Breast epithelium (tissue), 4 donors: ENCODE measurements around the gene CLIC6. TPM values are rescaled to one million over a fixed set of nuclear protein-coding genes. Genes with fewer than 3 reads are reported as not detected.

Source experiments
- DNase-seq, 2 donors: peaks; one replicate each; pipeline ENCODE4 v3.0.0-alpha.2; 2019; ENCODE audit warnings: low spot score in 2 of 2
- H3K27ac ChIP-seq, 2 donors: fragments of 200-600 bp; sonication (generic) in 1 of 2; one replicate each; pipeline ENCODE4 v1.5.1; 2016 to 2019; ENCODE audit warnings: mild to moderate bottlenecking in 1 of 2
- H3K27me3 ChIP-seq, 2 donors: fragments of 200-600 bp; sonication (generic) in 1 of 2; one replicate each; pipeline versions ENCODE4 v1.5.1 to v1.6.0; 2017 to 2019; ENCODE audit warnings: control low read depth in 1 of 2, mild to moderate bottlenecking in 1 of 2
- H3K36me3 ChIP-seq: fragments of 200-600 bp; one replicate; pipeline ENCODE4 v1.5.1; 2019
- H3K4me1 ChIP-seq, 2 donors: fragments of 200-600 bp; sonication (generic); one replicate each; pipeline ENCODE4 v1.5.1; 2016 to 2019; ENCODE audit warnings: control low read depth in 1 of 2
- H3K4me3 ChIP-seq, 3 donors: fragments of 200-600 bp; sonication (generic); 1 replicate in 2 of 3; 2 replicates in 1 of 3; pipeline ENCODE4 v1.5.1; 2016 to 2019; ENCODE audit warnings: mild to moderate bottlenecking in 3 of 3, moderate library complexity in 2 of 3
- H3K9me3 ChIP-seq, 2 donors: fragments of 200-600 bp; sonication (generic) in 1 of 2; one replicate each; pipeline ENCODE4 v1.5.1; 2016 to 2019; ENCODE audit warnings: control low read depth in 1 of 2
- POLR2A ChIP-seq: fragments of 450-650 bp; IDR thresholded peaks from one replicate; pipeline ENCODE4 v1.6.1; 2016; ENCODE audit warnings: antibody characterized with exemption, mild to moderate bottlenecking, moderate library complexity
- POLR2AphosphoS5 ChIP-seq, 3 donors: sonication (generic); formaldehyde crosslinking; IDR thresholded peaks; one replicate each; pipeline ENCODE4 v1.6.1; 2017; ENCODE audit warnings: antibody characterized with exemption in 3 of 3
- intact Hi-C: fragments of 100-400 bp; cut with DNase I; formaldehyde crosslinking; loops from one replicate; pipeline ENCODE4 v1.15.1; 2023; ENCODE audit warnings: low total_unique reads
- total RNA-seq, 3 donors: library from RNA; depleted of rRNA; stranded (reverse); fragments of >200 nt; gene quantifications; one replicate each; pipeline ENCODE4 v1.1.0, GENCODE V29; 2016
- TF ChIP-seq, protein P1 (sequence below), 3 donors: fragments of 450-650 bp; IDR thresholded peaks; one replicate each; pipeline ENCODE4 v1.5.1; 2016 to 2017; ENCODE audit warnings: antibody characterized with exemption in 3 of 3, mild to moderate bottlenecking in 3 of 3, moderate library complexity in 3 of 3

CLIC6 gene
- total RNA-seq, 3 donors from 2014 or later: 10.0 to 34.1 (median 14.4) TPM

DNA sequence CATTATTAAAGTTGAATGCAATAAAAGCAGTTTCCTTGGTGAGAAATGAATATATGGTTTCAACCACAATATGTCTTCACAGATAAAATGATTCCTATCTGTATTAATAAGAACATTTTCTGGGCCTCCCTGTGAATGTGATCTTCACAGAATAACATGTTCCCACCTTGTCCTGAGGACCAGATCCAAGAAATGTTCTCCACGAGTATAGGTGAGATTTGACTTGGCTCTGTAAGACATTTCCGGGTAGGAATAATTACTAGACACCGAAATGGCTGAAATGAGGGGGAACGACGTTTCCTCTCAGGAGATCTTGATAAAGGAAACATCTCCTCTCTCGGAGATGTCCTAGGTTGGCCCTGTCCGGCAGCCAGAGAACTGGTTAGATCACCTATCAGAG, 61.4 kb downstream of the CLIC6 start:
- Histone ChIP-seq H3K4me1 (peaks cover 3 to 5% of the 10 kb centered on the region in 2 donors), H3K9me3 (no peaks in the 10 kb centered on the region), H3K27ac (peak overlapping the region; percentile 85 to 92), H3K4me3 (no peak overlapping the region), H3K36me3 (no peaks in the 10 kb centered on the region), H3K27me3 (no peaks in the 10 kb centered on the region)
- no peak for DNase-seq
- no peak for TF ChIP-seq POLR2A
- intact Hi-C loops: no loop called here

DNA sequence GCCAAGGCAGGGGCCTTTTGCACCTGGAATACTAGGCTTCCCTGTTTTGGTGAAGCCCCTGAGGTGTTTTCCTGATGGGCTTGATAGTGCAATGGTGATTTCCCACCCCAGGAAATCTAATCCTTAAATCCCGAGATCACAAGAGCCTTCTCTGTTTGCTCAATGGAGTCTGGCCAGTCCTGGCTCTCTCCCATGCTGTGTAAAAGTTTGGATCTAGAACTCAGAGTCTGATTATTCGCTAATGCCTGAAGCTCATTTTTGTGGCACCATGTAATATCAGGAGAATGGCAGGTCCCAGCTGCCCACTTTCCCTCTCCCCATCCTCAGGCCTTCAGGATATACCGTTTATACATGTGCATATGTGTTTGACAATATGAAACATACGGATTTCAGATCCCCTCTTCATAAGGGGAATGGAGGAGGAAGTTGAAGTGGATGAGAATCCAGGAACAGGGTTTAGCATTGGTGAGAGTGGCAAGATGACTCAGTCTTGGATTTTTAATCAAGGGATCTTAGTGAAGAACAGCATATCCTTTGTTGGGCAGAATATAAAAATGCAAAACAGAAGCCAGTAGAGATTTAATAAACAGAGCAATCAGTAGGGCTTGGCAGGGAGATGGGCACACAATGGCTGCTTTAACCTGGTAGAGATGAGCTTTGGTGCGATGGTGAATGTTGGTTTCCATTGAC, 62.1 kb downstream of the CLIC6 start:
- H3K27me3 ChIP-seq: no peaks in the 10 kb centered on the region
- TF ChIP-seq POLR2A (no peak), POLR2AphosphoS5 (IDR thresholded peaks at IDR 0.05) (no peak)
- TF ChIP-seq, protein P1, sequence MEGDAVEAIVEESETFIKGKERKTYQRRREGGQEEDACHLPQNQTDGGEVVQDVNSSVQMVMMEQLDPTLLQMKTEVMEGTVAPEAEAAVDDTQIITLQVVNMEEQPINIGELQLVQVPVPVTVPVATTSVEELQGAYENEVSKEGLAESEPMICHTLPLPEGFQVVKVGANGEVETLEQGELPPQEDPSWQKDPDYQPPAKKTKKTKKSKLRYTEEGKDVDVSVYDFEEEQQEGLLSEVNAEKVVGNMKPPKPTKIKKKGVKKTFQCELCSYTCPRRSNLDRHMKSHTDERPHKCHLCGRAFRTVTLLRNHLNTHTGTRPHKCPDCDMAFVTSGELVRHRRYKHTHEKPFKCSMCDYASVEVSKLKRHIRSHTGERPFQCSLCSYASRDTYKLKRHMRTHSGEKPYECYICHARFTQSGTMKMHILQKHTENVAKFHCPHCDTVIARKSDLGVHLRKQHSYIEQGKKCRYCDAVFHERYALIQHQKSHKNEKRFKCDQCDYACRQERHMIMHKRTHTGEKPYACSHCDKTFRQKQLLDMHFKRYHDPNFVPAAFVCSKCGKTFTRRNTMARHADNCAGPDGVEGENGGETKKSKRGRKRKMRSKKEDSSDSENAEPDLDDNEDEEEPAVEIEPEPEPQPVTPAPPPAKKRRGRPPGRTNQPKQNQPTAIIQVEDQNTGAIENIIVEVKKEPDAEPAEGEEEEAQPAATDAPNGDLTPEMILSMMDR (IDR thresholded peaks at IDR 0.05): no peak
- no peaks in the 10 kb centered on the region for H3K9me3 ChIP-seq
- H3K36me3 ChIP-seq: no peaks in the 10 kb centered on the region
- no peak for DNase-seq
- peaks cover 3 to 5% of the 10 kb centered on the region in 2 donors for H3K4me1 ChIP-seq
- H3K27ac ChIP-seq: peak overlapping the region; percentile 85 to 92
- no peak overlapping the region for H3K4me3 ChIP-seq
- intact Hi-C loops: no loop called here

DNA sequence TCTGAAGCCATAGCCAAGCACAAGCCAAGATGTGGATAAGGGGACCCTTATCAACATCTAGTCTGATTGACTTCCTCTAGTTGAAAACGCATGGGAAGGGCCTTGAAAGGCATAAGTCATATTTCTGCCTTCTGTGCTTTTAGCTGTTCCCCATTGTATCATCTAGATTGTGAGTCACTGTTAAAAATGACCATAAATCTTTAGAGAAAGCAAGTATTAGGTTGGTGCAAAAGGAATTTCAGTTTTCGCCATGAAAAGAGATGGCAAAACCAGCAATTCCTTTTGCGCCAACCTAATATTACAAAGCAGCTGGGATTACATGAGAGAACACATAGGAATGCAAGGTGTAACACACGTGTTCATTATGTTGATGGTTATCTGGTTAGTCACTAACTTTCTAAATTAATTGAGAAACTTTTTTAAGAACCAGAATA, 63.6 kb downstream of the CLIC6 start:
- TF ChIP-seq, protein P1 (IDR thresholded peaks at IDR 0.05): no peak
- TF ChIP-seq POLR2AphosphoS5 (IDR thresholded peaks at IDR 0.05) (no peak), POLR2A (no peak)
- H3K27me3 ChIP-seq: no peaks in the 10 kb centered on the region
- peak overlapping the region; percentile 20 to 92 for H3K27ac ChIP-seq
- no peak overlapping the region for H3K4me3 ChIP-seq
- H3K4me1 ChIP-seq: peaks cover 3 to 5% of the 10 kb centered on the region in 2 donors
- no peaks in the 10 kb centered on the region for H3K9me3 ChIP-seq
- DNase-seq: no peak
- no peaks in the 10 kb centered on the region for H3K36me3 ChIP-seq
- intact Hi-C loops: no loop called here

DNA sequence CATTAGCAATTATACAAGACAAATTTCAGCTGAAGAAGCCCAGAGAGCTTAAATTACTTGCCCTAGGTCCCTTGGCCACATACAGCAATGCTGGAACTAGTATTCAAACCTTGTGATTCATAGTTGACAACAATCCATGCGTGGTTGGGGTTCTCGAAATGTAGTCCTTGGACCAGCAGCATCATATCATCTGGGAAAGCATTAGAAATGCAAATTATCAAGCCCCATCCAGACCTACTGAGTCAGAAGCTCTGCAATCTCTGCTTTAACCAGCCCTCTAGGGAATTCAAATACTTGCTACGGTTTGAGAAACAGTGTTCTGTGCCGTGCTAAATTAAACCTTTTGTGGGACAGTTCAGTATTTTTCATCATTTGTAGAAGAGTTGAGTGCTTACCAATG, 65.1 kb downstream of the CLIC6 start:
- Histone ChIP-seq H3K4me3 (no peak overlapping the region), H3K36me3 (no peaks in the 10 kb centered on the region), H3K4me1 (peaks cover 3 to 5% of the 10 kb centered on the region in 2 donors), H3K27ac (peak overlapping the region; percentile 87 to 92), H3K27me3 (no peaks in the 10 kb centered on the region), H3K9me3 (no peaks in the 10 kb centered on the region)
- no peak for DNase-seq
- intact Hi-C loops: no loop called here
- TF ChIP-seq POLR2A: no peak
- TF ChIP-seq, protein P1 (IDR thresholded peaks at IDR 0.05): no peak
- no peak for TF ChIP-seq POLR2AphosphoS5 (IDR thresholded peaks at IDR 0.05)

DNA sequence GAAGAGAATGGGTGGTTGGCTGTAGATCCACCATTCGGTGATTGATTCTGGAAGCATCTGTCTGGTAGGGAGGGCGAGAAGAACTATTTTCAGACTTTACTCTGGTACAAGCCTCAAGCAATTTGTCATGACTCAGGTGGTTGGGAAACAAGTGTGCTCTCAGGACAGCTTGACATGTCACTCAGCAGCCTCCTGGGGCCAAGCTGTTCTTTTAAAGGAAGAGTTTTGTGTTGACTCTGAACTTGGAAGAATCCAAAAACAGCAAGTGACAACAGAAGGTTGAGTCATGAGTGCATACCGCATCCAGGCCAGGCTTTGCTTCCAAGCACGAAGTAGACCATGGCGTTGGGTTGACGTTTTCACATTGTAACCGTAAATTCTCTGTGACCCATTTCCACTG, 65.9 kb downstream of the CLIC6 start:
- Histone ChIP-seq H3K27ac (peak overlapping the region; percentile 87 to 92), H3K36me3 (no peaks in the 10 kb centered on the region), H3K4me1 (peaks cover 3 to 5% of the 10 kb centered on the region in 2 donors), H3K9me3 (no peaks in the 10 kb centered on the region), H3K4me3 (no peak overlapping the region), H3K27me3 (no peaks in the 10 kb centered on the region)
- intact Hi-C loops: no loop called here
- peak in 1 of 2 donors; percentile 78 for DNase-seq
- peak in 2 of 3 donors; percentile 51 to 70 for TF ChIP-seq POLR2AphosphoS5 (IDR thresholded peaks at IDR 0.05)
- TF ChIP-seq POLR2A: no peak

DNA sequence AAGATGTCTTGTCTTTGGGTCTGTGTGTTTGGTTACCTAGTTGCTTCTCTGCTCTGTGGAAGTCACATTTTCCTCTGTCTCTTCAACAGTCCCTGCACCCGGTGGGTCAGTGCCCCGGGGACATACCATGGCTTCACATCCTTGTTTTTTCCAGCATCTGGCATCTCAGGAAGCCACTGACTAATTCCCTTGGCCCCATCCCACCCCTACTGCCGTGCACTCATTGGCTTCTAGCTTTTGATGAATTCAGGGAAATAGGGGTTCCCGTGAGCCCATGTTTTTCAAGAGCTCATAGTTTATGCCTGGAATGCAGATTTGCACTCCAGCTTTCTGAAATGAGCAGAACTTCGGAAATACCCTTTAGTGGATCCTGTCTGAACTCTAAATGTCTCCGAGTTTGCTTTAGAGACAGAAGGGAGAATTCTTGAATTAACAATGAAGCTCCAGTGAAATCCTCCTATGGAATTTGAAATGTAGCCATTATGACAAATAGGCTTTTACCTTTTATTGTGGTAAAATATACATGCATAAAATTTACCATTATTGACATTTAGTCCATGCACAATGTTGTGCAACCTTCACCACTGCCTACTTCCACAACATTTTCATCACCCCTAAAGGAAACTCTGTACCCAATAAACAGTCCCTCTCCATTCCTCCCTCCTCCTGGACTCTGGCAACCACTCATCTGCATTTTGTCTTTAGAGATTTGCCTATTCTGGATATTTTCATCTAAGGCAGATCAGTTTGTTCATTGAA, 67.5 kb downstream of the CLIC6 start:
- H3K27me3 ChIP-seq: no peaks in the 10 kb centered on the region
- intact Hi-C loops: no loop called here
- peaks cover 3 to 5% of the 10 kb centered on the region in 2 donors for H3K4me1 ChIP-seq
- H3K27ac ChIP-seq: peak overlapping the region; percentile 87 to 92
- no peak overlapping the region for H3K4me3 ChIP-seq
- TF ChIP-seq, protein P1 (IDR thresholded peaks at IDR 0.05): no peak
- TF ChIP-seq POLR2AphosphoS5 (IDR thresholded peaks at IDR 0.05) (no peak), POLR2A (no peak)
- no peaks in the 10 kb centered on the region for H3K36me3 ChIP-seq
- H3K9me3 ChIP-seq: no peaks in the 10 kb centered on the region
- DNase-seq: no peak
